Uterus (tissue), 4 donors: ENCODE results near the gene KIAA0232. TPM values are rescaled to one million over a fixed set of nuclear protein-coding genes. Genes with fewer than 3 reads are reported as not detected.

Experiments used
- DNase-seq, 2 donors: peaks; one replicate each; pipeline ENCODE4 v3.0.0-alpha.2; 2019 to 2020
- H3K27ac ChIP-seq, 2 donors: fragments of 200-600 bp; sonication (generic); 1 replicate in 1 of 2; 2 replicates in 1 of 2; pipeline ENCODE4 v1.5.1; 2016 to 2018
- H3K27me3 ChIP-seq, 2 donors: fragments of 200-600 bp; sonication (generic); one replicate each; pipeline ENCODE4 v1.5.1; 2018 to 2019; ENCODE audit warnings: control low read depth in 1 of 2
- H3K36me3 ChIP-seq, 2 donors: fragments of 200-600 bp; sonication (generic); one replicate each; pipeline ENCODE4 v1.5.1; 2019; ENCODE audit warnings: control low read depth in 1 of 2
- H3K4me1 ChIP-seq, 2 donors: fragments of 200-600 bp; sonication (generic); one replicate each; pipeline ENCODE4 v1.5.1; 2018 to 2019; ENCODE audit warnings: control low read depth in 1 of 2
- H3K4me3 ChIP-seq, 2 donors: fragments of 200-600 bp; sonication (generic); 1 replicate in 1 of 2; 2 replicates in 1 of 2; pipeline ENCODE4 v1.5.1; 2018 to 2019; ENCODE audit warnings: mild to moderate bottlenecking in 1 of 2
- H3K9me3 ChIP-seq, 2 donors: fragments of 200-600 bp; sonication (generic); one replicate each; pipeline ENCODE4 v1.5.1; 2019; ENCODE audit warnings: control low read depth in 1 of 2
- POLR2A ChIP-seq, 2 donors: fragments of 450-650 bp; IDR thresholded peaks; one replicate each; pipeline ENCODE4 v1.6.1; 2016; ENCODE audit warnings: antibody characterized with exemption in 2 of 2, mild to moderate bottlenecking in 1 of 2, moderate library complexity in 1 of 2
- intact Hi-C: fragments of 100-400 bp; cut with DNase I; formaldehyde crosslinking; loops from one replicate; pipeline ENCODE4 v1.15.1; 2023; ENCODE audit warnings: low total_unique reads
- total RNA-seq, 4 donors: library from RNA; depleted of rRNA in 3 of 4; stranded (reverse); fragments of >200 nt in 3 of 4; gene quantifications; one replicate each; pipeline versions ENCODE4 v1.1.0 to v1.2.4, GENCODE V29; 2014 to 2023
- TF ChIP-seq, protein P1 (sequence below), 4 experiments: fragments of 200-600 bp in 2 of 4; fragments of 450-650 bp in 2 of 4; sonication (generic) in 2 of 4; IDR thresholded peaks; one replicate each; pipeline ENCODE4 v1.5.1; 2016 to 2019; ENCODE audit warnings: antibody characterized with exemption in 4 of 4, mild to moderate bottlenecking in 2 of 4, moderate library complexity in 1 of 4
- donor health status: DM: yes; HTN: yes; CAD: no.

Gene KIAA0232
- total RNA-seq, 4 donors from 2014 or later = 13.8 to 78.8 (median 43.4) TPM

GRCh38 chr4:6854098-6854744, 71.7 kb downstream of the KIAA0232 start:
- Histone ChIP-seq H3K4me1 (peaks cover 0 to 7% of the 10 kb centered on the region in 2 donors), H3K9me3 (no peaks in the 10 kb centered on the region), H3K36me3 (no peaks in the 10 kb centered on the region), H3K4me3 (no peak overlapping the region), H3K27me3 (no peaks in the 10 kb centered on the region), H3K27ac (no peak overlapping the region)
- TF ChIP-seq, protein P1, sequence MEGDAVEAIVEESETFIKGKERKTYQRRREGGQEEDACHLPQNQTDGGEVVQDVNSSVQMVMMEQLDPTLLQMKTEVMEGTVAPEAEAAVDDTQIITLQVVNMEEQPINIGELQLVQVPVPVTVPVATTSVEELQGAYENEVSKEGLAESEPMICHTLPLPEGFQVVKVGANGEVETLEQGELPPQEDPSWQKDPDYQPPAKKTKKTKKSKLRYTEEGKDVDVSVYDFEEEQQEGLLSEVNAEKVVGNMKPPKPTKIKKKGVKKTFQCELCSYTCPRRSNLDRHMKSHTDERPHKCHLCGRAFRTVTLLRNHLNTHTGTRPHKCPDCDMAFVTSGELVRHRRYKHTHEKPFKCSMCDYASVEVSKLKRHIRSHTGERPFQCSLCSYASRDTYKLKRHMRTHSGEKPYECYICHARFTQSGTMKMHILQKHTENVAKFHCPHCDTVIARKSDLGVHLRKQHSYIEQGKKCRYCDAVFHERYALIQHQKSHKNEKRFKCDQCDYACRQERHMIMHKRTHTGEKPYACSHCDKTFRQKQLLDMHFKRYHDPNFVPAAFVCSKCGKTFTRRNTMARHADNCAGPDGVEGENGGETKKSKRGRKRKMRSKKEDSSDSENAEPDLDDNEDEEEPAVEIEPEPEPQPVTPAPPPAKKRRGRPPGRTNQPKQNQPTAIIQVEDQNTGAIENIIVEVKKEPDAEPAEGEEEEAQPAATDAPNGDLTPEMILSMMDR (IDR thresholded peaks at IDR 0.05) = no peak
- no peak for TF ChIP-seq POLR2A (IDR thresholded peaks at IDR 0.05)
- DNase-seq = no peak
- intact Hi-C loops = no loop called here

- Histone ChIP-seq H3K27ac (peak overlapping the region; percentile 3 to 55), H3K4me3 (no peak overlapping the region), H3K9me3 (no peaks in the 10 kb centered on the region), H3K27me3 (no peaks in the 10 kb centered on the region), H3K4me1 (peaks cover 0 to 7% of the 10 kb centered on the region in 2 donors), H3K36me3 (no peaks in the 10 kb centered on the region)
- no peak for DNase-seq
- intact Hi-C loops = no loop called here
- TF ChIP-seq, protein P1 (IDR thresholded peaks at IDR 0.05) = no peak
- TF ChIP-seq POLR2A (IDR thresholded peaks at IDR 0.05) = no peak
These were observed 73.3 kb downstream of the KIAA0232 start for GRCh38 chr4:6855692-6856297.

DNA sequence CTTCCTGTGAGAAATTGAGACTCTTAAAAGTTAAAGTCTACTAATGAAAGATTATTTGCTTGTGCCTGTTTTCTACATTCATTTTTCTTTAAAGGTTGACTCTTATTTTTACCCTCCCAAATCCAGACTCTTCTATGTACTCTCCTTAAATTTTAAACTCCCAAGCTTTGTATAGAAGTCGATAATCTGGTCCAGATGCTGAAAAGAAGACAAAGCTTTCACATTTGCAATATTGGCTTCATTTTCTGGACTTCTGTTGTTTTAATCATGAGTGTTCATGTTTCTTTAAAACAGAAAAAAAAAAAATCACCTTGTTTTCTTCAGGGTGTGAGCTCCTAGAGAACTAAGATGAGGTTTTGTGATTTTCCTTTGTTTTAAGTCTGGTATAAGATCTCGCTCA, 73.9 kb downstream of the KIAA0232 start:
- Histone ChIP-seq H3K4me1 (peaks cover 0 to 7% of the 10 kb centered on the region in 2 donors), H3K27me3 (no peaks in the 10 kb centered on the region), H3K27ac (peak overlapping the region; percentile 3 to 55), H3K36me3 (no peaks in the 10 kb centered on the region), H3K9me3 (no peaks in the 10 kb centered on the region), H3K4me3 (no peak overlapping the region)
- intact Hi-C loops = no loop called here
- TF ChIP-seq, protein P1 (IDR thresholded peaks at IDR 0.05) = no peak
- no peak for TF ChIP-seq POLR2A (IDR thresholded peaks at IDR 0.05)
- DNase-seq = no peak

- Histone ChIP-seq H3K27ac (peak overlapping the region in 1 of 2 donors; percentile 55), H3K36me3 (no peaks in the 10 kb centered on the region), H3K4me3 (no peak overlapping the region), H3K9me3 (no peaks in the 10 kb centered on the region), H3K27me3 (no peaks in the 10 kb centered on the region), H3K4me1 (peaks cover 0 to 7% of the 10 kb centered on the region in 2 donors)
- DNase-seq = no peak
- intact Hi-C loops = no loop called here
- no peak for TF ChIP-seq POLR2A (IDR thresholded peaks at IDR 0.05)
- TF ChIP-seq, protein P1 (IDR thresholded peaks at IDR 0.05) = no peak
These were observed 74.7 kb downstream of the KIAA0232 start for GRCh38 chr4:6857009-6857882.
